Measurements from ENCODE around the gene SLC6A3.

GRCh38 chr5:1486271-1486670 lies 41.0 kb upstream of the SLC6A3 start:
- TF ChIP-seq YY1 (IDR thresholded peaks at IDR 0.05; ENCODE audit: insufficient read depth, insufficient read length) (no peak), SUZ12 (IDR thresholded peaks at IDR 0.05; ENCODE audit: extremely low read depth, insufficient read depth, insufficient read length) (no peak), ZNF274 (IDR thresholded peaks at IDR 0.05; ENCODE audit: low read depth, low read length) (no peak)
